Pancreas (tissue), 10 donors: ENCODE results near the gene PER2. TPM values are rescaled to one million over a fixed set of nuclear protein-coding genes. Genes with fewer than 3 reads are reported as not detected.
A peak's percentile ranks its signal among the peaks of the same experiment; 100 is the strongest.

Source experiments
- ATAC-seq, 4 donors: fragments of 200-7000 bp; cut with Tn5 transposase; one replicate each; pipeline versions ENCODE4 v1.8.0 to v1.9.1; 2020; ENCODE audit warnings: mild to moderate bottlenecking in 4 of 4, moderate library complexity in 4 of 4
- DNase-seq, 6 donors: peaks; one replicate each; pipeline ENCODE4 v3.0.0-alpha.2; 2020
- FAIRE-seq: peaks from 2 replicates; lab custom pipeline; 2012; peaks lifted over from hg19 to GRCh38; lab: Jason Lieb, UNC
- H3K27ac ChIP-seq, 4 donors: fragments of 200-600 bp; sonication (generic); 1 replicate in 3 of 4; 2 replicates in 1 of 4; pipeline versions ENCODE4 v1.5.0 to v1.8.0; 2020
- H3K27me3 ChIP-seq, 4 donors: fragments of 200-600 bp; one replicate each; pipeline ENCODE4 v1.8.0; 2021
- H3K36me3 ChIP-seq, 3 donors: fragments of 200-600 bp; sonication (generic) in 1 of 3; one replicate each; pipeline versions ENCODE4 v1.5.0 to v1.8.0; 2020 to 2021
- H3K4me1 ChIP-seq, 3 donors: fragments of 200-600 bp; one replicate each; pipeline ENCODE4 v1.8.0; 2021
- H3K4me3 ChIP-seq, 4 donors: fragments of 200-600 bp; sonication (generic) in 2 of 4; one replicate each; pipeline versions ENCODE4 v1.5.0 to v1.8.0; 2020 to 2021
- H3K9me3 ChIP-seq, 4 donors: fragments of 200-600 bp; one replicate each; pipeline ENCODE4 v1.8.0; 2021
- WGBS, 2 donors: extraction: QIAGEN DNeasy Blood & Tissue Kit; methylation state at CpG; one replicate each; pipeline ENCODE4 v1.1.7; 2013; 5-methylcytosine and 5-hydroxymethylcytosine counted together
- intact Hi-C, 3 donors: fragments of 100-400 bp; cut with DNase I; formaldehyde crosslinking; loops; one replicate each; pipeline versions ENCODE4 v1.11.1 to v1.14.2; 2022
- polyA plus RNA-seq, 2 donors: library from polyadenylated mRNA; stranded (reverse); fragments of 200-250 nt; gene quantifications; one replicate each; pipeline ENCODE4 v1.2.3, GENCODE V29; 2013
- total RNA-seq, 6 donors: library from RNA; stranded (reverse); fragmentation: NEBNext Ultra II Directional in 4 of 6; extraction: Animal tissue kit (Norgen Biotek cat#: 25700) in 4 of 6; gene quantifications; one replicate each; pipeline versions ENCODE4 v1.2.1 to v1.2.4, GENCODE V29; 2021 to 2023
- TF ChIP-seq, protein P1 (sequence below), 4 donors: fragments of 200-600 bp; sonication (generic) in 3 of 4; IDR thresholded peaks; one replicate each; pipeline versions ENCODE4 v1.5.0 to v1.8.0; 2021; ENCODE audit warnings: antibody characterized with exemption in 4 of 4
- donor health status: healthy with polysubstance abuse.
- donor health status: DM: no; HTN: no; CAD: no; lungs with moderate emphysema.
- donor health status: DM: no; HTN: no; CAD: no.
- donor health status: control.
- donor health status: control.
- donor health status: Bipolar disorder and iron deficiency.
- donor health status: DM: yes; HTN: yes; CAD: no.
- donor health status: DM: no; HTN: no; CAD: no.
- donor health status: DM: no; HTN: no; CAD: no.
- donor health status: DM: yes; HTN: yes; CAD: no.

The PER2 gene
- total and polyA plus RNA-seq, 8 donors, result 6.9 to 12.2 (median 9.3) TPM

DNA sequence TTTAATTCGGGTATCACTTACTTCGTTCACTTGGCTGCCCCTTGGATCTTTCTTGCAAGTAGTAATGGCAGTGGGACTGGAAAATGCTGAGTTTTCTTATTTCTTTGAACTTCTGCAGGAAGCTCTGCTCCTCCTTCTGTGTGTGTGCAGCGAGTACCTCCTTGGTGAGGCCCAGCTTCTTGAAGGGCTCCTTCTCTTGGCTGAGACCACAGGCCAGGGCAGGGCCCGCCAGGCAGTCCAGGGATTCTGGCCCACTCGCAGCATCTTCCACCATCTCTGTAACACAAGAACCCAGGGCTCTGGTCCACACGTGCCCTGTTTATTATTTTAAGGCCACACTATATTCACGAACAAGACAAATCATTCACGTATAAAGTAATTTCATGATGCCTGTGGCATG, 32.8 kb downstream of the PER2 start:
- intact Hi-C loops, result loop anchor here in 1 of 3 donors (5.0 kb wide), 1 partner anchor 398 kb away; the partner anchor contains the start of gene RAMP1
- no peaks in the 10 kb centered on the region for H3K9me3 ChIP-seq
- DNase-seq, result no peak
- H3K27me3 ChIP-seq, result no peaks in the 10 kb centered on the region
- no peak for ATAC-seq
- H3K27ac ChIP-seq, result no peak overlapping the region
- no peak overlapping the region for H3K4me3 ChIP-seq
- no peak for FAIRE-seq
- peaks cover 5 to 88% (median 35%) of the 10 kb centered on the region in 3 donors for H3K36me3 ChIP-seq
- peaks cover 0 to 6% (median 5%) of the 10 kb centered on the region in 3 donors for H3K4me1 ChIP-seq
- TF ChIP-seq, protein P1, sequence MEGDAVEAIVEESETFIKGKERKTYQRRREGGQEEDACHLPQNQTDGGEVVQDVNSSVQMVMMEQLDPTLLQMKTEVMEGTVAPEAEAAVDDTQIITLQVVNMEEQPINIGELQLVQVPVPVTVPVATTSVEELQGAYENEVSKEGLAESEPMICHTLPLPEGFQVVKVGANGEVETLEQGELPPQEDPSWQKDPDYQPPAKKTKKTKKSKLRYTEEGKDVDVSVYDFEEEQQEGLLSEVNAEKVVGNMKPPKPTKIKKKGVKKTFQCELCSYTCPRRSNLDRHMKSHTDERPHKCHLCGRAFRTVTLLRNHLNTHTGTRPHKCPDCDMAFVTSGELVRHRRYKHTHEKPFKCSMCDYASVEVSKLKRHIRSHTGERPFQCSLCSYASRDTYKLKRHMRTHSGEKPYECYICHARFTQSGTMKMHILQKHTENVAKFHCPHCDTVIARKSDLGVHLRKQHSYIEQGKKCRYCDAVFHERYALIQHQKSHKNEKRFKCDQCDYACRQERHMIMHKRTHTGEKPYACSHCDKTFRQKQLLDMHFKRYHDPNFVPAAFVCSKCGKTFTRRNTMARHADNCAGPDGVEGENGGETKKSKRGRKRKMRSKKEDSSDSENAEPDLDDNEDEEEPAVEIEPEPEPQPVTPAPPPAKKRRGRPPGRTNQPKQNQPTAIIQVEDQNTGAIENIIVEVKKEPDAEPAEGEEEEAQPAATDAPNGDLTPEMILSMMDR (IDR thresholded peaks at IDR 0.05), result no peak
- 89 to 92% methylated on average over 8 of the region's 8 CpGs for WGBS, 2 donors

DNA sequence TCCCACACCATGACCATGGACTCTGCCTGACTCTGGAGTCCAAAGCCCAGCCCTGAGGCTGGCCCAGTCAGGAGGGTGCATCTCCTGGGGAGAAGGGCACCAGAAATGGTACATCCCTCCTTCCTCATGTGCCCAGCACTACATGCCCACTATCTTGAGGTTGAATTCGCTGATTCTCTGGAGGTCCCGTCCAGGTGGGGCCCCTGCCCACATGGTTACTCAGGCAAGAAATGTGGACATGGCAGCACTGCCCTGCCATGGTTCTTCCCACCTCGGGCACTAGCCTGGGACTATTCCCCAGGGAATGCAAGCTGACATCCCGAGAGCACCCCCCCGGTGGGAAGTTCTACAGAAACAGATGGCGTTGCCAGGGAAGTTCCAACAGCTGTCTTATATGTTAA, 33.3 kb downstream of the PER2 start:
- TF ChIP-seq, protein P1 (IDR thresholded peaks at IDR 0.05), result no peak
- Histone ChIP-seq H3K27me3 (no peaks in the 10 kb centered on the region), H3K9me3 (no peaks in the 10 kb centered on the region), H3K27ac (no peak overlapping the region), H3K4me1 (peaks cover 0 to 6% (median 5%) of the 10 kb centered on the region in 3 donors), H3K4me3 (no peak overlapping the region), H3K36me3 (peaks cover 5 to 93% (median 35%) of the 10 kb centered on the region in 3 donors)
- intact Hi-C loops, result loop anchor here in 1 of 3 donors (5.0 kb wide), 1 partner anchor 398 kb away; the partner anchor contains the start of gene RAMP1
- FAIRE-seq (no peak), ATAC-seq (no peak), DNase-seq (no peak)
- WGBS, 2 donors, result 85 to 86% methylated on average over 6 of the region's 6 CpGs

DNA sequence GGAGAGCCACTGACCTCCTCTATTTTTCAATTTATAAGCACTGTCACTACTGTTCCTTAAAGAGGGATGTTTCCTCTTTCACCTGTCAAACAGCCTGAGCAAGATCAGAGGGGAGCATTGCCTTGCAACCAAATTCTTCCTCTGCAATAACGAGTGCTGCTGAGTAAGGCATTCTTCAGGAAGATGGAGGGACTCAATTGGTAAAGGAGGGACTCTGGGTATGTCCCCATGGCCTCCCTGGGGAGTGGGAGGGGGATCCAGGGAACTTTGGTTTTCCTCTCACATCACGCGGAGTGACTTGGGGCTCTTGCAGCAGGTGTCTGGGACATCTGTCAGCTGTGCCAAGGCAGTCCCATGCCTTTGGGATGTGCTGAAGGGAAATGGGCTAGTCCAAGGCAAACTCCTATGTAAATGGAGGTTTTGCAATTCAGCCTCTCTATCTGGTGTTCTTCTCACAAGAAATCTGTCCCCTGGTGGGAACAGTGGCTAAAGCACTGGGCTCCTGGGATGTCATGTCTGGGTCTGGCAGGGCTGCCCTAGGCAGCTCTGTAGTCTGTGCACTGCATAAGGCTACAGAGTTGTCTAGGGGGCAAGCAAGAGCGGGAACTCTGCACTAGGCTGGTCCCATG, 34.2 kb downstream of the PER2 start:
- H3K9me3 ChIP-seq, result no peaks in the 10 kb centered on the region
- TF ChIP-seq, protein P1 (IDR thresholded peaks at IDR 0.05), result no peak
- ATAC-seq, result no peak
- peaks cover 0 to 6% (median 5%) of the 10 kb centered on the region in 3 donors for H3K4me1 ChIP-seq
- no peak for DNase-seq
- no peak overlapping the region for H3K4me3 ChIP-seq
- H3K36me3 ChIP-seq, result peaks cover 5 to 90% (median 28%) of the 10 kb centered on the region in 3 donors
- intact Hi-C loops, result loop anchor here in 1 of 3 donors (5.0 kb wide), 1 partner anchor 73 kb away; no protein-coding TSS in a partner anchor
- no peak overlapping the region for H3K27ac ChIP-seq
- FAIRE-seq, result no peak
- WGBS, 2 donors, result 84 to 87% methylated on average over 4 of the region's 4 CpGs
- H3K27me3 ChIP-seq, result no peaks in the 10 kb centered on the region

DNA sequence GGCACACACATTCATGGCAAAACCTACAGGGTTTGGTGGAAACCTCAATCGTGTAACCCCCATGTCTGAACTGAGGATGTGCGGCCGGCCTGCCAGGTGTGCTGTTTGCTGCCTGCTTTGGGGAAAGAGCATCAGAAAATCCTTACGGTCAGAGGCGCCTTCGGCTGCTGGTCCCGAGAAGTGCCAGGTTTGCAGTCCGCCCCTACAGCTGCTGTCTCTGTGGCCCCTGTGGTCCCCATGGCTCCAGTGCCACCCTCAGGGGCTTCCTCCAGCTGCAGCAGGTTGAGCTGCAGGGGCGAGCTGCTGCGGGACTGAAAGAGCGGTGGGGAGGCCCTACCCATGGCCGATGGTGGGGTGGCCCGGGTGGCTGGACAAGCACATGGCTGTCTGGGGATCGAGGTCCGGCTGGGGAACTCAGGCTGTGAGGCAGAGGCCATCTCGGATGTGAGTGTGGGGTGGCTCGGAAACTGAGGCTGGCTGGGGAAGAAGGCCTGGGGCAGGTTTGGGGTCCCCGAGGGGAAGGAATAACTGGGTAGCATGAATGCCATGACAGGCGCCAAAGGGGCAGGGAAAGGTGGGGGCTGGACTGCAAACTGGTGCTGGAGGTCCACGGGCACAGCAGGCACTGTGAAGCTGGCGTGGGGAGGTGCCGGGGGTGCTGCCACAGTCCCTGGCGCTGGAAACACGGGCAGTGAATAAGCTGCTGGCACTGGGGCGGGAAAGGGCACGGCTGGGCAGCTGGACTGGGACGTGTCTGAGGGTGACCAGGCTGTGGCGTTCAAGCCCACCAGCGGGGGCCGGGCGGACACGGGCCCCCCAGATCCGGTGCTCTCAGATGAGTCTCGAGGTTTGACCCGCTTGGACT, 35.4 kb downstream of the PER2 start:
- ATAC-seq (no peak), DNase-seq (peak in 1 of 6 donors; percentile 69)
- intact Hi-C loops, result loop anchor here in 1 of 3 donors (5.0 kb wide), 1 partner anchor 74 kb away; no protein-coding TSS in a partner anchor

More for the DNA sequence above, 35.4 kb downstream of the PER2 start:
- TF ChIP-seq, protein P1 (IDR thresholded peaks at IDR 0.05), result no peak
- H3K4me3 ChIP-seq, result no peak overlapping the region
- WGBS, 2 donors, result 94 to 96% methylated on average over 35 of the region's 35 CpGs
- no peaks in the 10 kb centered on the region for H3K9me3 ChIP-seq
- H3K27ac ChIP-seq, result no peak overlapping the region
- peaks cover 5 to 80% (median 20%) of the 10 kb centered on the region in 3 donors for H3K36me3 ChIP-seq
- H3K4me1 ChIP-seq, result peaks cover 0 to 6% (median 5%) of the 10 kb centered on the region in 3 donors
- no peaks in the 10 kb centered on the region for H3K27me3 ChIP-seq
- no peak for FAIRE-seq
